Fibroblast of skin of left biceps (primary cell): ENCODE data around the gene OR2AK2.
"Not testable (repeated sequence)": the region's sequence is repeated elsewhere in the genome, so short reads cannot be mapped to it uniquely, and the experiment has no call there.

ENCODE experiments used
- DNase-seq, 2 experiments: peaks; one replicate each; pipeline ENCODE4 v3.0.0-alpha.2; 2013; ENCODE audit warnings: low read depth in 2 of 2

Gene OR2AK2, protein sequence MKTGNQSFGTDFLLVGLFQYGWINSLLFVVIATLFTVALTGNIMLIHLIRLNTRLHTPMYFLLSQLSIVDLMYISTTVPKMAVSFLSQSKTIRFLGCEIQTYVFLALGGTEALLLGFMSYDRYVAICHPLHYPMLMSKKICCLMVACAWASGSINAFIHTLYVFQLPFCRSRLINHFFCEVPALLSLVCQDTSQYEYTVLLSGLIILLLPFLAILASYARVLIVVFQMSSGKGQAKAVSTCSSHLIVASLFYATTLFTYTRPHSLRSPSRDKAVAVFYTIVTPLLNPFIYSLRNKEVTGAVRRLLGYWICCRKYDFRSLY

DNA sequence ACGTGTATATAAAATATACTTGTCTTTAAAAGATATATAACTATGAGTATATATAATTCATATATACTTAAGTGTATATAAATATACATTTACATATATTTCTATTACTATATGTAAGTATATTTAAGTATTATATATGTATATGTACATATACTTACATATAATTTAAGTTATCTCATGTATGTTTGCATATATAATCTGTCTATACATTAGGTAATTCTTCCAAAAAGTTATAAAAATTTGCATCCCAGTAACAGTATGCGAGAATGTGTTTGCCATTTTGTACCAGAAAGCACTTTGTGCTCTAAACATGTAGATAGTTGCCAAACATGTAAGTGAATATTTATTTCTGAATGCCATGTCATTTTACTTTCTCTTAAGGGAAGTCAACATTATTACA is at the start of gene OR2AK2:
OR2AK2 (plus strand) TSS at position 301 of the 400 bp plus-strand sequence. CDS start 144 bp downstream, outside the sequence.
- no peak for DNase-seq

- no peak for DNase-seq
Observed at GRCh38 chr1:247919952-247920351, 45.1 kb upstream of the OR2AK2 start, which contains the start of gene OR2T8. TSS of gene OR2T8 (plus strand) at chr1:247920252. CDS start at chr1:247921018, 766 bp downstream.

DNA sequence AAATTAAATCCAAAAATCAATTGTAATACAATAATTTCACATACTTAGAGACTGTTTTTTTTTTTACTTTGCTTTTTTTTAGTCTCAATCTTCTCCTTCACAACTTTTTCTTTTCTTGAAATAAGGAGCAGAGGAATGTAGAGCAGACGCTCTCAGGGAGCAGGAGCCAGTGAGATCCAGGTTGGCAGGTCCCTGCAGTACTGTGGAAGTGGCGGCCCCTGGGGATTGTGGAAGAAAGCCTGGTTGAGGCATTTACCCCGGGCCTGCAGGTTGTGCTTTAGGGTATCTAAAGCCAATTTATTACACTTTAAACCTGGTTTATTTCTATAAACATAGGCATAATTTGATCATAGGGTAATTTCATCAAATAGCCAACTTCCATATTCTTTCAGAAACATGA is 41.1 kb upstream of the OR2AK2 start:
- DNase-seq: no peak

DNA sequence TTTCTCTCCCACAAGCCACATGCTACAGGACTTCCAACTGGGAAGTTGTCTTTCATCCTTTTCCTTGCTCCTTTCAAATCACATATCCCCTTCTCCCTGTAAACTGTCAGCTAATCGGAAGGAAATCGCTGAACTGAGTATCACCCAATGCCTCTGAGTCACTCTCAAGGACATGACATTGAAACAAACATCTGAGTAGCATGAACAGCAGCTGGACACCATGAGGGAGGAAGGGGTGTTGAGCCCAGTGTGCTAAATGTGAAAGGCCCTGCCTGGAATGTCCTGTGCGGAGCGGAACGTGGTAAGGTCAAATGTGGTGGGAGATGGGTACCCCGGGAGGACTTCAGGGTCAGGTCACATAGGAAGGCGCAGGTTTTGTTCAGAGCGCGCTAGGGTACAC is 40.2 kb upstream of the OR2AK2 start, which contains the start of gene OR2AJ1:
OR2AJ1 (plus strand) TSS at position 22 of the 400 bp plus-strand sequence. CDS start 8,880 bp downstream, outside the sequence.
- no peak for DNase-seq

DNA sequence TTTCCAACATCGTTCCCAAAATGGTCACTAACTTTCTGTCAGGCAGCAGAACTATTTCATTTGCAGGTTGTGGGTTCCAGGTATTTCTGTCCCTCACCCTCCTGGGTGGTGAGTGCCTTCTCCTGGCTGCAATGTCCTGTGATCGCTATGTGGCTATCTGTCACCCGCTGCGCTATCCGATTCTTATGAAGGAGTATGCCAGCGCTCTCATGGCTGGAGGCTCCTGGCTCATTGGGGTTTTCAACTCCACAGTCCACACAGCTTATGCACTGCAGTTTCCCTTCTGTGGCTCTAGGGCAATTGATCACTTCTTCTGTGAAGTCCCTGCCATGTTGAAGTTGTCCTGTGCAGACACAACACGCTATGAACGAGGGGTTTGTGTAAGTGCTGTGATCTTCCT is 31.0 kb upstream of the OR2AK2 start:
- no peak for DNase-seq

GRCh38 chr1:247935781-247936180 is 29.3 kb upstream of the OR2AK2 start:
- no peak for DNase-seq

DNA sequence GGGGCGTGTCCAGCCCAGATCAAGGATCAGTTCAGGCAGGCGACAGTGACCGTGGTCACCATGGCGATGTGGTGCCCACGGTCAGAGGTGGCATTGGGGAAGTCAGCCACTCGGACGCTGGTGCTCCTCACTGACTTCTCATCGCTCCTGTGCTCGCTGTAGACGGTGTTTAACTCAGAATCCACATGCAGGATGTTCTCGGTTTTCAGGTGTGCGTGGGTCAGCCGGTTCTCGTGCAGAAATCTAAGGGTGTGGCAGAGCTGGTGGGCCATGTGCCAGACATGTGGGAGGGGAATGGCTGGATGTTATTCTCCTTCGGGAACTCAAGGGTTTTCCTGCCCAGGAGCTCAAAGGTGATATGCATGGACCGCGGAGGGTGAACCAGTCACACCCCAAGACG is 28.6 kb upstream of the OR2AK2 start:
- no peak for DNase-seq

- DNase-seq: not testable (repeated sequence)
Observed at GRCh38 chr1:247936965-247937734, 27.9 kb upstream of the OR2AK2 start.

DNA sequence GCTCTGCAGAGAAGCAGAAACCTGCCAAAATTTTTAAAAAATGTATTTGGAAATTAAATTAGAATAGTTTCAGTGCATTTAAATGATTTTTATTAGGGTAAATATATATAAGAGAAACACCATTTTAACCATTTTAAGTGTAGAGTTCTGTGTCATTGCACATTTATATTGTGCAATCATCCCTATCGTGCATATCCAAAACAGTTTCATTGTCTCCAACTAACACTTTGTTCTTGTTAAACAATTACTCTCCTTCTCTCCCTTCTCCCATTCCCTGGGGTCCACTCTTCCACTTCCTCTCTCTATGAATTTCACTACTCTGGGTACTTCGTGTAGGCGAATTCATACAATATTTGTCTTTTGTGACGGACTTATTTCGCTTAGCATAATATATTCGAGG is 22.4 kb upstream of the OR2AK2 start:
- no peak for DNase-seq

GRCh38 chr1:247948558-247948957 is 16.5 kb upstream of the OR2AK2 start, which contains the start of gene OR2L8:
TSS of gene OR2L8 (plus strand) at chr1:247948858. CDS start at chr1:247948858, 0 bp downstream.
- no peak for DNase-seq

DNA sequence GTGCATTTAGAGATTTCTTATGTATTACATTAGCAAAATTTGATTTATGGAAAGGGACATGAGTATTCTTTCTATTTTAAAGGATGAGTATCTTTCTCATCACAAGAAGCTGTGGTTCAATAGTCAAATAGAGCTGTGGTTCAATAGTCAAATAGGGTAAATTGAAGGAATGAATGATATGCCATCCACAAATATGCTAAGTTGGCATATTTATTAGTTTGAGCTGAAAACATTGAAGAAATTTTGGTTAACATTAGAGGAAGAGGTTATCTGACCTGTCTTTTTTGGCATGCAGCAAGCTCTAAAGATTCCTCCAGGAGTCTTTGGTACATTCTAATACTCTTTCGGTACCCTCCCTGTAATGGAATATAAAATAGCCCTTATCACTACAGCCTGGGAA is 11.6 kb upstream of the OR2AK2 start:
- no peak for DNase-seq

GRCh38 chr1:247961791-247962190 is 3.2 kb upstream of the OR2AK2 start:
- no peak for DNase-seq

DNA sequence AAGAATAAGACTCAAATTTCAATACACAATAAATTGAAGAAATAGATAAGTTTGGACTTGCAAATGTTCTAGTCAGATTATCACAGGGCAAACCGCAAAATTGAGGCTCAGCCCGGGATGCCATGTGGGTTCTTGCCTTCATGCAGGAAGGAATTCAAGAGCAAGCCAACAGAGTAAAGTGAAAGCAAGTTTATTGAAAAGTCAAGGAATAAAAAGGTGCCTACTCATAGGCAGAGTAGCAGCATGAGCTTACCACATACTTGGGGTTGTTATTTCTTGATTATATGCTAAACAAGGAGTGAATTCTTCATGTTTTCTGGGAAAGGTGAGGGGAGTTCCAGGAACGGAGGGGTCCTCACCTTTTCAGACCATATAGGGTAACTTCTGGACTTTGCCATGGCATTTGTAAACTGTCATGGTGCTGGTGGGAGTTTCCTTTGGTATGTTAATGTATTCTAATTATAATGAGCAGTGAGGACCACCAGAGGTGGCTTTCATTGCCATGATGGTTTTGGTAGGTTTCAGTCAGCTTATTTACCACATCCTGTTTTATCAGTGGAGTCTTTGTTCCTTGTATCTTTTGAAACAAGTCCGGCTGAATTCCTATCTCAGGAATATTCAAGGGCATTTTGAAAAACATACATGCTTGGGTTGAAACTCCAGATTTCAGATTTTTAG is 2.0 kb upstream of the OR2AK2 start:
- DNase-seq: no peak

DNA sequence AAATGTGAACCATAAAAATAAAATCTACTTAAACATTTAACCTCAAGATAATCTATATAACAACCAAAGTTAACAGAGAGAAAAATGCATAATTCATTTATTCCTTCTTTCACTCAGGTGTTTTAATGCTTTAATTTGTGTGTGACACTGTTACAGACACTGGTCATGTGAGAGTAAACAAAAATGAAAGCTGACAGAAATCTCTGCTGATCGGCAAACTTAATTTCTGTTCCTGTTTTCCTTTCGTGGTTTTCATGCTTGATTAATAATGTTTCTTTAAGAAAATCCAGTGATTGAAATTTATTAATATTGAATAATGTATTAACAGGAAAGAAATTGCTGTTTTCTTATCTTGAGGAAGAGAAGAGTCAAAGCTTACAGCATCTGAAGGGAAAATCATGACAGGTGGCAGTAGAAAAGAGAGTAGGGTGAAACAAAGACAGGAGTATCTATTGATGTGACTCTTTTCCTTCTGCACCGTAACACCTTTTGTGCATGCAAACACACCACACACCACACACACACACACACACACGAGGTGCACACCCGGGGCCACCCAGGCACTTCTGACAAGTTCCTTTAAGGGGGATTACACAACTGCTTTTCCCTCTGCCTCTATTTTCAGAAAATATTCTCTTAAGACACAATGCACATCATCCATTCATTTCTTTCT is 1.6 kb downstream of the OR2AK2 start:
- DNase-seq: no peak

DNA sequence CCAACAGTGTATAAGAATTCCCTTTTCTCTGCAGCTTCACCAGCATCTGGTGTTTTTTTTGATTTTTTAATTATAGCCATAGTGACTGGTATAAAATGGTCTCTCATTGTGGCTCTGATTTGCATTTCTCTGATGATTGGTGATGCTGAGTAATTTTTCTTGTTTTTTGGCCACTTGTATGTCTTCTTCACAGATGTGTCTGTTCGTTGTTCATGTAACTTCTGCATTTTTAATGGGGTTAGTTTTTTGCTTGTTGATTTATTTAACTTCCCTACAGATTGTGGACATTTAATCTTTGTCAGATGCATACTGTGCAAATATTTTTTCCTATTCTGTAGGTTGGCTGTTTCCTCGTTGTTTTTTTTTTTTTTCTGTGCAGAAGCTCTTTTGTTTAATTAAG is 28.0 kb downstream of the OR2AK2 start:
- DNase-seq: no peak

- no peak for DNase-seq
Observed at GRCh38 chr1:247998811-247999210, 33.8 kb downstream of the OR2AK2 start.

DNA sequence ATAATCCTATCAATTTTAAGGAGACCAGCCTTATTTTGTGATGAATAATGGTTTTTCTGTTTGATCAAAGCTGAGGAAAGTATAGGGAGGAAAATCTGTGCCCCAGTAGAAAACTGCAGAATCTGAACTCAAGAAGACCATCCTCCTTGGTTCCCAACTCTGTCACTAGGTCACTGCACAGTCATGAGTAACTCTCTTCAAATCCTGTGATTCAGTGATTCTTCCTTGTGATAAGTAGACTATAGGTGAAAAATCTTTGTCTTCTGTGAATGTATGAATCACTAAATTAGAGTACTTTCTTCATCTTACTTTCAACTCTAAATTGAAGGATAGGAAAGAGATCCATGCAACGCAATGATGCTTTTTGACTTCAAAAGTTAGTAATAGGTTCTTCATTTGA is 35.1 kb downstream of the OR2AK2 start:
- DNase-seq: no peak

DNA sequence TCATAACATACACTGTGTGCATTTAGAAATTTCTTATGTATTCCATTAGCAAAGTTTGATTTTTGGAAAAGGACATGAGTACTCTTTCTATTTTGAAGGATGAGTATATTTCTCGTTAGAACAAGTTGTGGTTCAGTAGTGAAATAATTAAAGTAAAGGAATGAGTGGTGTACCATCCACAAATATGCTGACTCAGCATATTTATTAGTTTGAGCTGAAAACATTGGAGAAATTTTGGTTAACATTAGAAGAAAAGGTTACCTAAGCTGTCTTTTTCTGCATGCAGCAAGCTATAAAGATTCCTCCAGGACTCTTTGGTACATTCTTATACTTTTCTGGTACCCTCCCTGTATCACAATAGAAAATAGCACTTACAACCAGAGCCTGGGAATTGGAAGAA is 42.7 kb downstream of the OR2AK2 start:
- no peak for DNase-seq

DNA sequence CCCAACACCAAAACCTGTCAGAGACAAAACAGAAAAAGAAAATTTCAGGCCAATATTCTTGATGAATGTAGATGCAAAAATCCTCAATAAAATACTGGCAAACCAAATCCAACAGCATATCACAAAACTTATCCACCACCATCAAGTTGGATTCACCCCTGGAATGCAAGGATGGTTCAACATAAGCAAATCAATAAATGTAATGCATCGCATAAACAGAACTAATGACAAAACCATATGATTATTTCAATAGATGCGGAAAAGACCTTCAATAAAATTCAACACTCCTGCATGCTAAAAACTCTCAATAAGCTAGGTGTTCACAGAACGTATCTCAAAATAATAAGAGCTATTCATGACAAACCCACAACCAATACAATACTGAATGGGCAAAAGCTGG is 44.6 kb downstream of the OR2AK2 start:
- no peak for DNase-seq

GRCh38 chr1:248013229-248013710 is 48.2 kb downstream of the OR2AK2 start, which contains the start of gene OR2L5:
TSS of gene OR2L5 (plus strand) at chr1:248013660. CDS start at chr1:248021948, 8,288 bp downstream.
- no peak for DNase-seq

GRCh38 chr1:248015803-248016202 is 50.8 kb downstream of the OR2AK2 start:
- DNase-seq: no peak
